Trophoblast cell (in vitro differentiated cells and primary cell): ENCODE measurements around the gene FPGS.

Source experiments
- DNase-seq, 2 donors: peaks; one replicate each; pipeline ENCODE4 v3.0.0-alpha.2; 2016
- H2AFZ ChIP-seq: 2 replicates; pipeline ENCODE4 v1.6.1; 2013; ENCODE audit warnings: low read length, moderate library complexity, mild to moderate bottlenecking; ENCODE audit not compliant: insufficient read depth, poor library complexity
- H2AK5ac ChIP-seq: 2 replicates; pipeline ENCODE4 v1.6.1; 2013; ENCODE audit warnings: mild to moderate bottlenecking, low read length
- H2BK120ac ChIP-seq: 2 replicates; pipeline ENCODE4 v1.6.1; 2013; ENCODE audit warnings: low read length, mild to moderate bottlenecking, moderate library complexity; ENCODE audit not compliant: insufficient read depth, poor library complexity
- H2BK12ac ChIP-seq: 2 replicates; pipeline ENCODE4 v1.6.1; 2013; ENCODE audit warnings: mild to moderate bottlenecking, low read length, moderate library complexity
- H2BK5ac ChIP-seq: 2 replicates; pipeline ENCODE4 v1.6.1; 2013; ENCODE audit warnings: low read length, low read depth, moderate library complexity, mild to moderate bottlenecking; ENCODE audit not compliant: poor library complexity
- H3K14ac ChIP-seq: 2 replicates; pipeline ENCODE4 v1.6.1; 2013; ENCODE audit warnings: mild to moderate bottlenecking, low read length
- H3K18ac ChIP-seq: 2 replicates; pipeline ENCODE4 v1.6.1; 2013; ENCODE audit warnings: mild to moderate bottlenecking, low read length
- H3K23ac ChIP-seq: 2 replicates; pipeline ENCODE4 v1.6.1; 2013; ENCODE audit warnings: low read length
- H3K27ac ChIP-seq: 2 replicates; pipeline ENCODE4 v1.5.1; 2013; ENCODE audit warnings: low read depth, mild to moderate bottlenecking, inconsistent platforms, low read length, moderate library complexity
- H3K27me3 ChIP-seq: 2 replicates; pipeline ENCODE4 v1.6.1; 2013; ENCODE audit warnings: inconsistent platforms, mild to moderate bottlenecking, low read length, moderate library complexity; ENCODE audit not compliant: insufficient read depth
- H3K36me3 ChIP-seq, 2 experiments: 1 replicate in 1 of 2; 2 replicates in 1 of 2; pipeline ENCODE4 v1.6.1; 2013; ENCODE audit warnings: low read length in 2 of 2, mild to moderate bottlenecking in 2 of 2, moderate library complexity in 1 of 2; ENCODE audit not compliant: insufficient read depth in 2 of 2, control insufficient read depth in 1 of 2
- H3K4ac ChIP-seq: 2 replicates; pipeline ENCODE4 v1.6.1; 2013; ENCODE audit warnings: low read depth, mild to moderate bottlenecking, low read length, moderate library complexity
- H3K4me1 ChIP-seq, 2 experiments: 1 replicate in 1 of 2; 2 replicates in 1 of 2; pipeline ENCODE4 v1.6.1; 2013; ENCODE audit warnings: low read length in 2 of 2, mild to moderate bottlenecking in 2 of 2, moderate library complexity in 1 of 2; ENCODE audit not compliant: insufficient read depth in 2 of 2, control insufficient read depth in 1 of 2
- H3K4me2 ChIP-seq: 2 replicates; pipeline ENCODE4 v1.6.1; 2013; ENCODE audit warnings: inconsistent platforms, mild to moderate bottlenecking, low read length, moderate library complexity
- H3K4me3 ChIP-seq: 2 replicates; pipeline ENCODE4 v1.5.1; 2013; ENCODE audit warnings: mild to moderate bottlenecking, low read depth, low read length, inconsistent platforms
- H3K79me1 ChIP-seq: one replicate; pipeline ENCODE4 v1.6.1; 2013; ENCODE audit warnings: low read length
- H3K79me2 ChIP-seq: 2 replicates; pipeline ENCODE4 v1.6.1; 2013; ENCODE audit warnings: low read length, mild to moderate bottlenecking; ENCODE audit not compliant: control insufficient read depth, insufficient read depth, poor library complexity
- H3K9ac ChIP-seq: 2 replicates; pipeline ENCODE4 v1.6.1; 2013; ENCODE audit warnings: mild to moderate bottlenecking, low read length
- H3K9me3 ChIP-seq: 2 replicates; pipeline ENCODE4 v1.6.1; 2013; ENCODE audit warnings: low read depth, mild to moderate bottlenecking, control low read depth, inconsistent platforms, low read length; ENCODE audit not compliant: insufficient read depth
- H4K12ac ChIP-seq: 2 replicates; pipeline ENCODE4 v1.6.1; 2013; ENCODE audit warnings: low read depth, mild to moderate bottlenecking, low read length, moderate library complexity
- H4K8ac ChIP-seq: 2 replicates; pipeline ENCODE4 v1.6.1; 2013; ENCODE audit warnings: low read depth, mild to moderate bottlenecking, low read length, moderate library complexity
- H4K91ac ChIP-seq: one replicate; pipeline ENCODE4 v1.6.1; 2013; ENCODE audit warnings: low read depth, mild to moderate bottlenecking, low read length, moderate library complexity
- WGBS: extraction: QIAGEN DNeasy Blood & Tissue Kit; methylation state at CpG from one replicate; pipeline ENCODE4 v1.1.7; 2013; ENCODE audit warnings: missing lambda C conversion rate; ENCODE audit not compliant: insufficient read length, insufficient coverage; ENCODE audit errors: extremely low coverage; 5-methylcytosine and 5-hydroxymethylcytosine counted together

Gene FPGS

GRCh38 chr9:127856729-127857116 is 54.0 kb downstream of the FPGS start:
- H3K4me3 ChIP-seq = no peak overlapping the region
- no peaks in the 10 kb centered on the region for H3K36me3 ChIP-seq
- H3K27ac ChIP-seq = no peak overlapping the region
- H2BK120ac ChIP-seq = peak overlapping the region; percentile 60
- peak overlapping the region; percentile 18 for H3K18ac ChIP-seq
- H3K14ac ChIP-seq = peak overlapping the region; percentile 2
- DNase-seq = no peak
- peaks cover 3% of the 10 kb centered on the region for H3K9me3 ChIP-seq
- no peaks in the 10 kb centered on the region for H3K27me3 ChIP-seq
- peak overlapping the region; percentile 95 for H2BK12ac ChIP-seq
- H2AFZ ChIP-seq = no peak overlapping the region
- no peak overlapping the region for H4K12ac ChIP-seq
- peaks cover 10% of the 10 kb centered on the region for H3K79me2 ChIP-seq
- H3K79me1 ChIP-seq = peaks cover 55% of the 10 kb centered on the region
- H4K91ac ChIP-seq = peak overlapping the region; percentile 95
- peak overlapping the region; percentile 30 for H3K4ac ChIP-seq
- peak overlapping the region; percentile 84 for H2AK5ac ChIP-seq
- H2BK5ac ChIP-seq = peak overlapping the region; percentile 29
- WGBS = no CpG with 5 or more reads among the region's 8 CpGs
- no peak overlapping the region for H3K23ac ChIP-seq
- H3K4me1 ChIP-seq = peaks cover 24 to 39% of the 10 kb centered on the region in 2 experiments
- no peak overlapping the region for H3K4me2 ChIP-seq
- no peak overlapping the region for H4K8ac ChIP-seq
- H3K9ac ChIP-seq = no peak overlapping the region

- Histone ChIP-seq H3K9ac (no peak overlapping the region), H3K18ac (no peak overlapping the region), H3K4me1 (peaks cover 24 to 42% of the 10 kb centered on the region in 2 experiments), H4K8ac (no peak overlapping the region), H2AFZ (no peak overlapping the region), H4K12ac (no peak overlapping the region), H2BK120ac (peak overlapping the region; percentile 60), H2BK5ac (no peak overlapping the region), H3K79me2 (peaks cover 10% of the 10 kb centered on the region), H3K36me3 (no peaks in the 10 kb centered on the region), H3K4ac (no peak overlapping the region), H3K79me1 (peaks cover 58% of the 10 kb centered on the region), H3K9me3 (peaks cover 3% of the 10 kb centered on the region), H4K91ac (peak overlapping the region; percentile 95), H3K4me3 (no peak overlapping the region), H2AK5ac (peak overlapping the region; percentile 66), H3K27ac (no peak overlapping the region), H3K14ac (peak overlapping the region; percentile 5), H2BK12ac (peak overlapping the region; percentile 95), H3K4me2 (no peak overlapping the region), H3K23ac (no peak overlapping the region), H3K27me3 (no peaks in the 10 kb centered on the region)
- WGBS = no CpG with 5 or more reads among the region's 4 CpGs
- DNase-seq = no peak
Measured at GRCh38 chr9:127857278-127857677, 54.6 kb downstream of the FPGS start.

GRCh38 chr9:127858041-127858512 is 55.4 kb downstream of the FPGS start:
- no peak overlapping the region for H3K4ac ChIP-seq
- peak overlapping the region; percentile 24 for H2BK5ac ChIP-seq
- H2AK5ac ChIP-seq = peak overlapping the region; percentile 64
- no peak overlapping the region for H3K9ac ChIP-seq
- H4K12ac ChIP-seq = no peak overlapping the region
- H3K4me2 ChIP-seq = no peak overlapping the region
- no peak for DNase-seq
- peaks cover 3% of the 10 kb centered on the region for H3K9me3 ChIP-seq
- H2AFZ ChIP-seq = no peak overlapping the region
- H2BK120ac ChIP-seq = peak overlapping the region; percentile 37
- H3K4me1 ChIP-seq = peaks cover 23 to 40% of the 10 kb centered on the region in 2 experiments
- peaks cover 9% of the 10 kb centered on the region for H3K79me2 ChIP-seq
- H3K18ac ChIP-seq = peak overlapping the region; percentile 34
- no peaks in the 10 kb centered on the region for H3K36me3 ChIP-seq
- H3K27ac ChIP-seq = no peak overlapping the region
- H3K14ac ChIP-seq = peak overlapping the region; percentile 5
- H3K27me3 ChIP-seq = no peaks in the 10 kb centered on the region
- H4K91ac ChIP-seq = peak overlapping the region; percentile 95
- H3K79me1 ChIP-seq = peaks cover 57% of the 10 kb centered on the region
- no peak overlapping the region for H3K4me3 ChIP-seq
- H4K8ac ChIP-seq = peak overlapping the region; percentile 14
- H3K23ac ChIP-seq = no peak overlapping the region
- no CpG with 5 or more reads among the region's 12 CpGs for WGBS
- H2BK12ac ChIP-seq = peak overlapping the region; percentile 95

- Histone ChIP-seq H3K9ac (no peak overlapping the region), H3K4me3 (no peak overlapping the region), H4K12ac (no peak overlapping the region), H2AK5ac (peak overlapping the region; percentile 38), H2BK12ac (peak overlapping the region; percentile 9), H2BK5ac (peak overlapping the region; percentile 22), H3K27me3 (no peaks in the 10 kb centered on the region), H3K14ac (peak overlapping the region; percentile 20), H3K4me1 (peaks cover 7 to 21% of the 10 kb centered on the region in 2 experiments), H2AFZ (peak overlapping the region; percentile 33), H3K23ac (no peak overlapping the region), H3K4me2 (no peak overlapping the region), H3K18ac (no peak overlapping the region), H3K36me3 (no peaks in the 10 kb centered on the region), H2BK120ac (peak overlapping the region; percentile 79), H3K79me2 (no peaks in the 10 kb centered on the region), H3K27ac (peak overlapping the region; percentile 7), H3K79me1 (peaks cover 40% of the 10 kb centered on the region), H4K8ac (peak overlapping the region; percentile 47), H4K91ac (peak overlapping the region; percentile 73), H3K9me3 (peaks cover 3% of the 10 kb centered on the region), H3K4ac (no peak overlapping the region)
- no peak for DNase-seq
- no CpG with 5 or more reads among the region's 8 CpGs for whole genome bisulfite sequencing
Measured at GRCh38 chr9:127860260-127860659, 57.6 kb downstream of the FPGS start.
